ENCODE results near the gene IPPK.
A peak's percentile ranks its signal among the peaks of the same experiment; 100 is the strongest.

Gene IPPK

GRCh38 chr9:92686954-92687353, 17.0 kb upstream of the IPPK start:
- no peaks in the 10 kb centered on the region for H3K36me3 ChIP-seq (ENCODE audit: insufficient read depth, low read length)
- H3K4me3 ChIP-seq (ENCODE audit: low read depth, low read length) = no peak overlapping the region
- no peak overlapping the region for H2AFZ ChIP-seq (ENCODE audit: low read length, unreplicated experiment)
- H3K4me1 ChIP-seq (ENCODE audit: control insufficient read depth, insufficient read depth, low read length, unreplicated experiment) = no peaks in the 10 kb centered on the region
- H3K27me3 ChIP-seq (ENCODE audit: insufficient read depth, low read length) = no peaks in the 10 kb centered on the region
- H3K27ac ChIP-seq (ENCODE audit: low read depth, low read length) = no peak overlapping the region
- no peaks in the 10 kb centered on the region for H3K79me2 ChIP-seq (ENCODE audit: control insufficient read depth, insufficient read depth, low read length, unreplicated experiment)

DNA sequence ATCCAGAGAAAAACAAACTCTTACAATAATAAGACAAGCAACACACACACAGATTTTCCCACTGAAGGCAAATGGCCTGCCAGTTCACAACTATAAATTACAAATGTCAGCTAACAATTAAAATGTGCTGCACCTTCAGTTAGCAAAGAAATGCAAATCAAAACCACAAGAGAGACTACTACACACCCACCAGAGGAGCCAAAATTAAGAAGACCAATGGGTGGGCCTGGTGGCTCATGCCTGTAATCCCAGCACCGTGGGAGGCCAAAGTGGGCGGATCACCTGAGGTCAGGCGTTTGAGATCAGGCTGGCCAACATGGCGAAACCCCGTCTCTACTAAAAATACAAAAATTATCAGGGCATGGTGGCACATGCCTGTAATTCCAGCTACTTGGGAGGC, 15.1 kb upstream of the IPPK start:
- Histone ChIP-seq H3K27ac (ENCODE audit: low read depth, low read length) (no peak overlapping the region), H2AFZ (ENCODE audit: low read length, unreplicated experiment) (no peak overlapping the region), H3K36me3 (ENCODE audit: insufficient read depth, low read length) (no peaks in the 10 kb centered on the region), H3K79me2 (ENCODE audit: control insufficient read depth, insufficient read depth, low read length, unreplicated experiment) (no peaks in the 10 kb centered on the region), H3K4me1 (ENCODE audit: control insufficient read depth, insufficient read depth, low read length, unreplicated experiment) (no peaks in the 10 kb centered on the region), H3K27me3 (ENCODE audit: insufficient read depth, low read length) (no peaks in the 10 kb centered on the region), H3K4me3 (ENCODE audit: low read depth, low read length) (no peak overlapping the region)

GRCh38 chr9:92682269-92682668, 12.3 kb upstream of the IPPK start:
- no peaks in the 10 kb centered on the region for H3K36me3 ChIP-seq (ENCODE audit: insufficient read depth, low read length)
- H3K79me2 ChIP-seq (ENCODE audit: control insufficient read depth, insufficient read depth, low read length, unreplicated experiment) = no peaks in the 10 kb centered on the region
- H3K4me1 ChIP-seq (ENCODE audit: control insufficient read depth, insufficient read depth, low read length, unreplicated experiment) = no peaks in the 10 kb centered on the region
- no peak overlapping the region for H2AFZ ChIP-seq (ENCODE audit: low read length, unreplicated experiment)
- no peak overlapping the region for H3K4me3 ChIP-seq (ENCODE audit: low read depth, low read length)
- H3K27me3 ChIP-seq (ENCODE audit: insufficient read depth, low read length) = no peaks in the 10 kb centered on the region
- H3K27ac ChIP-seq (ENCODE audit: low read depth, low read length) = no peak overlapping the region

GRCh38 chr9:92680166-92681119, 10.5 kb upstream of the IPPK start:
- Histone ChIP-seq H3K79me2 (ENCODE audit: control insufficient read depth, insufficient read depth, low read length, unreplicated experiment) (no peaks in the 10 kb centered on the region), H3K36me3 (ENCODE audit: insufficient read depth, low read length) (no peaks in the 10 kb centered on the region), H3K27me3 (ENCODE audit: insufficient read depth, low read length) (no peaks in the 10 kb centered on the region), H3K4me3 (ENCODE audit: low read depth, low read length) (no peak overlapping the region), H3K27ac (ENCODE audit: low read depth, low read length) (no peak overlapping the region), H3K4me1 (ENCODE audit: control insufficient read depth, insufficient read depth, low read length, unreplicated experiment) (no peaks in the 10 kb centered on the region), H2AFZ (ENCODE audit: low read length, unreplicated experiment) (no peak overlapping the region)

- no peak overlapping the region for H2AFZ ChIP-seq (ENCODE audit: low read length, unreplicated experiment)
- H3K79me2 ChIP-seq (ENCODE audit: control insufficient read depth, insufficient read depth, low read length, unreplicated experiment) = no peaks in the 10 kb centered on the region
- H3K27me3 ChIP-seq (ENCODE audit: insufficient read depth, low read length) = no peaks in the 10 kb centered on the region
- no peaks in the 10 kb centered on the region for H3K36me3 ChIP-seq (ENCODE audit: insufficient read depth, low read length)
- no peak overlapping the region for H3K27ac ChIP-seq (ENCODE audit: low read depth, low read length)
- no peak overlapping the region for H3K4me3 ChIP-seq (ENCODE audit: low read depth, low read length)
- H3K4me1 ChIP-seq (ENCODE audit: control insufficient read depth, insufficient read depth, low read length, unreplicated experiment) = no peaks in the 10 kb centered on the region
These were observed 9.7 kb upstream of the IPPK start for GRCh38 chr9:92679413-92680165.

DNA sequence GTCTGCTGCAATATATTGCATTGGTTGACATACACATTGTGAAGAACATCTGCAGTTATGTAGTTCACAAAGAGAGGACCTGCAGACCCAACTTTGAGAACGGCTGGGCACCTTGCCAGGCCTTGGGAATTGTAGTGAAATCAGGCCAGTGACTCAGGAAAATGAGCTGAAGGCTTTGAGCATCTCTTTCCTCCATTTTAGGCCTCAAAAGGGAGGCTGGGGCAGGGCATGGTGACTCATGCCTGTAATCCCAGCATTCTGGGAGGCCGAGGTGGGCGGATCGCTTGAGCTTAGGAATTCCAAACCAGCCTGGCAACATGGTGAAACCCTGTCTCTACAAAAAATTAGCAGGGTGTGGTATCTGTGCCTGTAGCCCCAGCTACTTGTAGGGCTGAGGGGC, 1.4 kb upstream of the IPPK start:
- Histone ChIP-seq H3K4me1 (ENCODE audit: control insufficient read depth, insufficient read depth, low read length, unreplicated experiment) (peaks cover 9% of the 10 kb centered on the region), H3K4me3 (ENCODE audit: low read depth, low read length) (peak overlapping the region; percentile 90), H3K36me3 (ENCODE audit: insufficient read depth, low read length) (no peaks in the 10 kb centered on the region), H2AFZ (ENCODE audit: low read length, unreplicated experiment) (no peak overlapping the region), H3K27me3 (ENCODE audit: insufficient read depth, low read length) (no peaks in the 10 kb centered on the region), H3K27ac (ENCODE audit: low read depth, low read length) (peak overlapping the region; percentile 87), H3K79me2 (ENCODE audit: control insufficient read depth, insufficient read depth, low read length, unreplicated experiment) (peaks cover 34% of the 10 kb centered on the region)

- Histone ChIP-seq H3K36me3 (ENCODE audit: insufficient read depth, low read length) (no peaks in the 10 kb centered on the region), H2AFZ (ENCODE audit: low read length, unreplicated experiment) (peak overlapping the region; percentile 28), H3K27me3 (ENCODE audit: insufficient read depth, low read length) (no peaks in the 10 kb centered on the region), H3K4me3 (ENCODE audit: low read depth, low read length) (peak overlapping the region; percentile 90), H3K27ac (ENCODE audit: low read depth, low read length) (peak overlapping the region; percentile 84), H3K79me2 (ENCODE audit: control insufficient read depth, insufficient read depth, low read length, unreplicated experiment) (peaks cover 49% of the 10 kb centered on the region), H3K4me1 (ENCODE audit: control insufficient read depth, insufficient read depth, low read length, unreplicated experiment) (peaks cover 9% of the 10 kb centered on the region)
These were observed 423 bp downstream of the IPPK start for GRCh38 chr9:92669527-92669889.

DNA sequence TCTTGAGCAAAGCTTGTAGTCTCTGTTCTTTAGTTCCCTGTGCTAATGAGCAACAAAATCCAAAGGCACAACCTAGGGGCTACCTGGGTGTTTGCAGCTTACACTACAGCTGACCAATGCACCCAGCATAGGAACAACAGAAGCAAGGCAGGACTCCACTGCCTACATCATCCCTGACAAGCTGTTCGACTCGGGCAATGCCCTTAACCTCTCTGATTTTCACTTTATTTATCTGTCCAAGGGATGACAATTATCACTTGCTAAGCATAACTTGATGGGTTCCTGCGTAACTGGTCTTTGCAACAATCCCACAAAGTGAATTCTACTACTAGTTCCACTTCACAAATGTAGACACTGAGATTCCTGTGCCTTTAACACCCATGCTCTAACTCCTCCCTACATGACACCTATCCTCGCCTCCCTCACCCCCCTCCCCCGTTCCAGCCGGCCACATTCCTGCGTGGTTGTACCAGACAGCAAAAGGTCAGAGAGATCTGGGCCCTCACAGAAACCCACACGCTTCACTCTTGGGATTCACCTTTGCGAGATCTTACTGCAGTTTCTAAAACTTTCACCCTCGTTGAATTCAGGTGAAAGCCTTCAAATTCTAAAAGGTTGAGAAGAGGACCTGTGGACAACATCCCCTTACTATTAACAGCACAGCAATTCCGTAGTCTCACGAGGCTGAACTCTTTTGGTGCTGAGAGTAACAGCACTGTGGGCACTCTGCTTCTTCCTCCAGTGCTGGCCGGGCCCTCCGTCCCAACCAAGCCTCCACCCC, 995 bp downstream of the IPPK start:
- Histone ChIP-seq H3K27ac (ENCODE audit: low read depth, low read length) (peak overlapping the region; percentile 84), H3K4me1 (ENCODE audit: control insufficient read depth, insufficient read depth, low read length, unreplicated experiment) (peaks cover 9% of the 10 kb centered on the region), H3K27me3 (ENCODE audit: insufficient read depth, low read length) (no peaks in the 10 kb centered on the region), H3K4me3 (ENCODE audit: low read depth, low read length) (peak overlapping the region; percentile 90), H3K36me3 (ENCODE audit: insufficient read depth, low read length) (no peaks in the 10 kb centered on the region), H3K79me2 (ENCODE audit: control insufficient read depth, insufficient read depth, low read length, unreplicated experiment) (peaks cover 54% of the 10 kb centered on the region), H2AFZ (ENCODE audit: low read length, unreplicated experiment) (peak overlapping the region; percentile 28)

DNA sequence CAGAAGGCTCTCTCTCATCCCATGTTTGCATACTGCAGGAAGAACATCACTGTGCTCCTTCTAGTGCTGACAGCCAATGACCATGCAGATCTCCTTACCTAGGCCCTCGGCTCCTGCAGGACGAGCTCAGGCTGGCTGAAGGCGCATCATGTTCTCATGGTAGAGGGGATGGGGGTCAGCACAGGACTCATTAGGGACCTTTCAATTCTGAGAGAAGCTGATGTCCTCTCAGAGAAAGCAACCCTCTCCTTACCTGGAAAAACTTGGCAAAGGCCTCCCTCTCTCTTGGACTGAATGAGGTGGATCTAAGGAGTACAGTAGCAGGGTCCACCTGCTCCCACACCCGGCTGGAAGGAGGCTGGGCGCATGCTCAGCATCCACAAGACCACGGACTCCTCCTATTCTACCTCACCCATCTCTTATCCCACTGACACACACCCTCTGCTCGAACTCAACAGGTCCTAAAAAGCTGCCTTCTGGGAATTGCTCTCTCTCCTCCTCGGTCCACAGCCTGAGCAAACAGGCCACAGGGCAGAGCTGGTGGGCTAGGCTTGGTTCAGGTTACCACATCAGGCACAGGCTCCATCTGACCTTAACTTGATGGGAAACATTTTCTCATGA, 2.9 kb downstream of the IPPK start:
- peaks cover 74% of the 10 kb centered on the region for H3K79me2 ChIP-seq (ENCODE audit: control insufficient read depth, insufficient read depth, low read length, unreplicated experiment)

GRCh38 chr9:92666236-92666635, 3.7 kb downstream of the IPPK start:
- Histone ChIP-seq H3K4me1 (ENCODE audit: control insufficient read depth, insufficient read depth, low read length, unreplicated experiment) (peaks cover 15% of the 10 kb centered on the region), H3K27me3 (ENCODE audit: insufficient read depth, low read length) (no peaks in the 10 kb centered on the region), H3K27ac (ENCODE audit: low read depth, low read length) (no peak overlapping the region), H3K79me2 (ENCODE audit: control insufficient read depth, insufficient read depth, low read length, unreplicated experiment) (peaks cover 81% of the 10 kb centered on the region), H3K4me3 (ENCODE audit: low read depth, low read length) (no peak overlapping the region), H2AFZ (ENCODE audit: low read length, unreplicated experiment) (no peak overlapping the region), H3K36me3 (ENCODE audit: insufficient read depth, low read length) (no peaks in the 10 kb centered on the region)

More for the DNA sequence above, 2.9 kb downstream of the IPPK start:
- Histone ChIP-seq H2AFZ (ENCODE audit: low read length, unreplicated experiment) (no peak overlapping the region), H3K4me1 (ENCODE audit: control insufficient read depth, insufficient read depth, low read length, unreplicated experiment) (peaks cover 9% of the 10 kb centered on the region), H3K27ac (ENCODE audit: low read depth, low read length) (no peak overlapping the region), H3K27me3 (ENCODE audit: insufficient read depth, low read length) (no peaks in the 10 kb centered on the region), H3K36me3 (ENCODE audit: insufficient read depth, low read length) (no peaks in the 10 kb centered on the region), H3K4me3 (ENCODE audit: low read depth, low read length) (no peak overlapping the region)
